DMS 273 (cell line): ENCODE data around the gene RHD.
"Not testable (repeated sequence)": the region's sequence is repeated elsewhere in the genome, so short reads cannot be mapped to it uniquely, and the experiment has no call there.

ENCODE experiments used
- DNase-seq: peaks from one replicate; lab custom pipeline; 2025; ENCODE audit not compliant: unreplicated experiment; lab: John Stamatoyannopoulos, UW

The RHD gene

DNA sequence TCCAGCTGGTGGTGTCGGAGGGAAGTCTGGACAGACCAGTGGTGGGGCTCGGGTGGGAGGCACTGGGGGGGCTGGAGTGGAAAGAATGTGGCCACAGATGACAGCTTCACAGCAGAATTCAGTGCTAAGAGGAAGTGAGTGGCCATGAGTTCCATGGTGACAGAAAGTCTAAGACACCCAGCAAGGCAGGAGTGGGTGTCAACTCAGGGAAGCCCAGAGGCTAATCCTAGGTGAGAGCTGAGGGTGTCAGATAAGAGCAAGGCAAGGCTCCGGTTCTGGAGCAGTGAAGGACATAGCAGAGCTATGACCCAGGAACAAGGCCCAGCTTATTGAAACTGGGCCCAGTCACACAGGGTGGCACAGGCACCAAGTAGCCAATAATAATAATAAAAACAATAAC lies 30.0 kb downstream of the RHD start:
- DNase-seq, result not testable (repeated sequence)

DNA sequence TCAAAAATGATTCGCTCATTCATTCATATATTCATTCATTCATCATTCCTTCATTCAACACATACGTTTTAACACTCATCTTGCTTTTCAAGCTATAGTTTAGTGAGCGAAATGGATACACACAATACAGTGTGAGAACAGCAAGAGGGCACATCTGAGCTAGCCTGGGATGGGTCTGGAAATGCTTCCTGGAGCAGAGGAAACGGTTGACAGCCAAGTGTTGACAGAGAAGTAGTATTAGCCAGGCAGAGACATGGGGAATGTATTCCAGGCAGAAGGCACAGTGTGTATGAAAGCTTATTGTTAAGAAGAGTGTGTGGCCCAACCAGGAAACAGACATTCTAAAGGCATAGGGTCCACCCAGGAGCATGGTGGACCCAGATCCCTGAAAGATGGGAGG lies 32.6 kb downstream of the RHD start:
- not testable (repeated sequence) for DNase-seq

DNA sequence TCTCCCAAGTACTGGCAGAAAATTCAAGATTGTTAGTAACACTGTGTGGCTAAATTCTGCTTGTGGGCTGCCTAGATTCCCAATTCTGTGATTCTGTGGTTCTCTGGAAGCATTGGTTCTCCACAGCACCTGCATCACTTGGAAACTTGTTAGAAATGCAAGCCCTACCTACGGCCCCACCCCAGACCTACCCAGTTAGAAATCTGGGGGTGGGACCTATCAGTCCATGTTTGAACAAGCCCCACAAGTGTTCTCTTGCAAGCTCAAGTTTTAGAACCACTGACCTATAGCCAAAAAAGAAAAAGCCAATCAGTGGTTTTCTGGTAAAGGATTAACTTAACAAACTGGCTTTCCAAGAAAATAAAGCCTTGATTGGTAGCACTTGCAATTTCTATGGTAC lies 35.9 kb downstream of the RHD start:
- DNase-seq, result not testable (repeated sequence)

DNA sequence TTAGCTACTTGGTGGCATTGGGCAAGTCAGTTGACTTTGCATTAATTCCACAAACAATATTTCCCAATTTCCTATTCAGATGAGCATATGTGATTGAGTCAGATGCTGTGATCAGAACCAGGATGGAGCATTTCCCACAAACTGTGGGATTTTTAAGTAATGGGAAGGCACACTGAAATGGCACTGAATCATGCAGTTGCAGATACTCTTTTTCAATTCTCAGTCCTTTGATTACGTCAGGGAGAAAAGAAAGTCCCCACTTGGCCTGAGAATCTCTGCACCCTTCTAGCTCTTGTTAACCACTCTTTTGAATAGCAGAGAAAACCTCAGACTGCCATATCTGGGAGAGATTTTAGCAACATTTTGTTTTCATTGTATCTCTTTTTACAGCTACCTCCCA lies 36.8 kb downstream of the RHD start:
- DNase-seq, result not testable (repeated sequence)

GRCh38 chr1:25309486-25309885 lies 37.2 kb downstream of the RHD start:
- not testable (repeated sequence) for DNase-seq

DNA sequence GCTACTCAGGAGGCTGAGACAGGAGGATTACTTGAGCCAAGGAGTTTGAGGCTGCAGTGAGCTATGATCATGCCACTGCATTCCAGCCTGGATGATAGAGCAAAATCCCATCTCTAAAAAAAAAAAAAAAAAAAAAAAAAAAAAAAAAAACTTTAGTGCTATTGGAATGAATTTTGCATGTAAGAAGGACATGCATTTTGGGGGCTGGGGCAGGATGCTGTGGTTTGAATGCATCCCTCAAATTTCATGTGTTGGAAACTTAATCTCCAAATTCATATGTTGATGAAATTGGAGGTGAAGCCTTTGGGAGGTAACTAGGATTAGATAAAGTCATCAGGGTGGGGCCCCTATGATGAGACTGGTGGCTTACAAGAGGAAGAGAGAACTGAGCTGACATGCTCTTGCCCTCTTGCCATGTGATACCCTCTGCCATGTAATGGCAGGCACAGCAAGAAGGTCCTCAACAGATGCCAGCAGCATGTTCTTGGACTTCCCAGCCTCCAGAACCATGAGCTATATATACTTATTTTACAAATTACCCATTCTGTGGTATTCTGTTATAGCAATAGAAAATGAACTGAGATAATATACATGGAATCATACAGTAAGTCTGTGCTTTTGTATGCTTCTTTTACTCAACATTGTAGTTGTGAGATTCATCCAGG lies 40.6 kb downstream of the RHD start:
- DNase-seq, result not testable (repeated sequence)

GRCh38 chr1:25320314-25320938 lies 48.1 kb downstream of the RHD start:
- not testable (repeated sequence) for DNase-seq

DNA sequence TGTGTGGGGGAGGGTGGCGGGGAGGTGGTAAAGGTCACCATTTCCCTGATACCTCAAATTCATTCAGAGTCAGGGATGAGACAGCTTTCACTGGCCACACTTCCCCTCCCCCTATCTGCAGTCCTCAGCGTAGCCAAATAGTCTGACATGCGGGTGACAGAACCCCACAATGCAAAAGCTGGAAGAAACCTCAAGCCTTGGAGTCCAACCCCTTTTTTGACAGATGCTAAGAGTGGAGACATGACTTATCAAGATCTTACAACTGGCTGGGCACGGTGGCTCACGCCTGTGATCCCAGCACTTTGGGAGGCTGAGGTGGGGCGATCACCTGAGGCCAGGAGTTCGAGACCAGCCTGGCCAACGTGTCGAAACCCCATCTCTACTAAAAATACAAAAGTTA lies 49.8 kb downstream of the RHD start:
- DNase-seq, result not testable (repeated sequence)

DNA sequence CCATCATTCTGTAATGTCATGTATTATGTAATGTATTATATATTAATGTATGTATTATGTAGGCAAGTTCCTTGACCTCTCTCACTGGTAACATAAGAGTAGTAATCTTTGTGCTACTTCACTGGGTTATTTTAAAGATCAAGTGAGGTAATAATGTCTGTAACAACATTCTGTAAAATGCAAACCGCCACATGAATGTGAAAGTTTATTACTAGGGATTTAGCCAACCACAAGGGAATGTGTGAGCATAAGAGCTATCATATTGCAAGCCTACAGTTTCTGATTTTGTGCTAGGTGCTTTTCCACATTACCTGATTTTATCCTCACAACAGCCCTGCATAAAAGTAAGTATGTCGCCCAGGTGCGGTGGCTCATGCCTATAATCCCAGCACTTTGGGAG lies 52.1 kb downstream of the RHD start:
- not testable (repeated sequence) for DNase-seq

- DNase-seq, result not testable (repeated sequence)
These were observed 55.8 kb downstream of the RHD start for GRCh38 chr1:25327864-25328790.

- not testable (repeated sequence) for DNase-seq
These were observed 56.5 kb downstream of the RHD start for GRCh38 chr1:25328791-25329185.

GRCh38 chr1:25329336-25329735 lies 57.0 kb downstream of the RHD start:
- DNase-seq, result not testable (repeated sequence)

GRCh38 chr1:25329950-25330349 lies 57.6 kb downstream of the RHD start:
- DNase-seq, result peak; percentile 15

GRCh38 chr1:25336922-25337354 lies 64.6 kb downstream of the RHD start:
- peak; percentile 29 for DNase-seq

DNA sequence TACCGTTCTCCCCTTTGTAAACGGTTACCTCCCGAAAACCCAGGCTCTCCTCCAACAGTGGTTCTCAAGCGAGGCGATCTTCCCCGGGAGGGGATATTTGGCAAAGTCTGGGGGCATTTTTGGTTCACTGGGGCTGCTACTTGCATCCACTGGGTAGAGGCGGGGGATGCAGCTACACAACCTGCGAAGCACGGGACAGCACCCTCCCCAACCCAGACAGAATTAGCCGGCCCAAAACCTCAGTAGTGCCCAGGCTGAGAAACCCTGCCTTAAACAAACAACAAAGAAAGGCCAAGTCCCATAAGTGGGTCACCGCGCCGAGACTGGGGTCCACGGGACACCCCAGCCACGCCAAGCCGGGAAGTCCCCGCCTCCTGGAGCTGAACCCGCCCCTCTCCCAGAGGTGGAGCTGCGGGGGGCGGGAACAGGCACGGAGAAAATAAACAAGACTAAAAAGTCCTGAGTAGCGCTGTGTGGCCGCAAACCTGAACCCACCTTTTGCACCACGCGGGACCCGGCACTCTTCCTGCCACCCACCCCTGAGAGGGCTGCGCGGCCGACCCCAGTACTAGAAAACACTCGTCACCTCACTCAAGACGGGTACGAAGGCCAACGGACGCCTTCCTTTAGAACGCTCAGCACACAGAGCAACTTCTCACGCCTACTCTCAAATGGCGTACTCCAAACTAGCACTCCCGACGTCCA lies 65.3 kb downstream of the RHD start:
- not testable (repeated sequence) for DNase-seq

GRCh38 chr1:25338188-25338981 lies 66.1 kb downstream of the RHD start, which contains the start of gene TMEM50A:
Gene TMEM50A (plus strand): TSS chr1:25338334. CDS start chr1:25340487, 2,153 bp downstream.
- DNase-seq, result peak; percentile 93

DNA sequence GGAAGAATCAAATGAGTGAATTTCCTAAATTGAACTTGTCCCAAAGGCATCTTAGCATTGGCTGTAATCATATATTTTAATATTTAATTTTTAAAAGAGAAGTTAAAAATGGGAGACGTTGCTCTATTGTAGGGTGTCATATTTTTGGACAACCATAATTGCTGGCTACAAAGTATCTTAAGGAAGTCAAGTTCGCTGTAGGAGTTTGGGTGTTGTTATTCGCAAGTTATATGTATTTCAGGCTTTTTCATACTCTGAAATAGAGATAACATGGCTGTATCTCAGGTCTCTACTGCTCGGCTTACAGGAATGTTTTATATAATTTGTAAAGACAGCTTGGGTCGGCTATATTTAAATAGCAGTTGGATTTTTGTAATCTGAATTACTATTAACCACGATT lies 66.7 kb downstream of the RHD start:
- peak; percentile 47 for DNase-seq

GRCh38 chr1:25341746-25342145 lies 69.4 kb downstream of the RHD start:
- no peak for DNase-seq

GRCh38 chr1:25342846-25343245 lies 70.5 kb downstream of the RHD start:
- no peak for DNase-seq

- DNase-seq, result peak; percentile 59
These were observed 71.6 kb downstream of the RHD start for GRCh38 chr1:25343872-25344271.
